GM12873 (cell line): ENCODE measurements around the gene NUDT3.

Experiments used
- TF ChIP-seq, protein P1 (sequence below): IDR thresholded peaks from 2 replicates; pipeline ENCODE4 v1.5.1; 2012; ENCODE audit warnings: low read depth, mild to moderate bottlenecking, moderate library complexity, low read length, control low read depth; ENCODE audit not compliant: insufficient read depth; ENCODE audit errors: missing control alignments

Gene NUDT3

DNA sequence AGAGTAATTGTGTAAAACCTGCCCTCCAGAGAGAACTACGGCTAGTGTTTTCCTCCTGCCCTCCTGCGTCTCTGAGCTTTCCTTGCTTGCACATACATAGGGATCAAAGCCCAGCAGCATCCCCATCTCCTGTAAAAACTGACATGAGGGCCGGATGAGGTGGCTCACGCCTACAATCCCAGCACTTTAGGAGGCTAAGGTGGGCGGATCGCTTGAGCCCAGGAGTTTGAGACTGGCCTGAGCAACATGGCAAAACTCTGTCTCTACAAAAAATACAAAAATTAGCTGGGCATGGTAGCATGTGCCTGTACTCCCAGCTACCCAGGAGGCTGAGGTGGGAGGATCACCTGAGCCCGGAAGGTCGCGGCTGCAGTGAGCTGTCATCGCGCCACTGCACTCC is 103.3 kb downstream of the NUDT3 start:
- TF ChIP-seq, protein P1, sequence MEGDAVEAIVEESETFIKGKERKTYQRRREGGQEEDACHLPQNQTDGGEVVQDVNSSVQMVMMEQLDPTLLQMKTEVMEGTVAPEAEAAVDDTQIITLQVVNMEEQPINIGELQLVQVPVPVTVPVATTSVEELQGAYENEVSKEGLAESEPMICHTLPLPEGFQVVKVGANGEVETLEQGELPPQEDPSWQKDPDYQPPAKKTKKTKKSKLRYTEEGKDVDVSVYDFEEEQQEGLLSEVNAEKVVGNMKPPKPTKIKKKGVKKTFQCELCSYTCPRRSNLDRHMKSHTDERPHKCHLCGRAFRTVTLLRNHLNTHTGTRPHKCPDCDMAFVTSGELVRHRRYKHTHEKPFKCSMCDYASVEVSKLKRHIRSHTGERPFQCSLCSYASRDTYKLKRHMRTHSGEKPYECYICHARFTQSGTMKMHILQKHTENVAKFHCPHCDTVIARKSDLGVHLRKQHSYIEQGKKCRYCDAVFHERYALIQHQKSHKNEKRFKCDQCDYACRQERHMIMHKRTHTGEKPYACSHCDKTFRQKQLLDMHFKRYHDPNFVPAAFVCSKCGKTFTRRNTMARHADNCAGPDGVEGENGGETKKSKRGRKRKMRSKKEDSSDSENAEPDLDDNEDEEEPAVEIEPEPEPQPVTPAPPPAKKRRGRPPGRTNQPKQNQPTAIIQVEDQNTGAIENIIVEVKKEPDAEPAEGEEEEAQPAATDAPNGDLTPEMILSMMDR, result no peak

DNA sequence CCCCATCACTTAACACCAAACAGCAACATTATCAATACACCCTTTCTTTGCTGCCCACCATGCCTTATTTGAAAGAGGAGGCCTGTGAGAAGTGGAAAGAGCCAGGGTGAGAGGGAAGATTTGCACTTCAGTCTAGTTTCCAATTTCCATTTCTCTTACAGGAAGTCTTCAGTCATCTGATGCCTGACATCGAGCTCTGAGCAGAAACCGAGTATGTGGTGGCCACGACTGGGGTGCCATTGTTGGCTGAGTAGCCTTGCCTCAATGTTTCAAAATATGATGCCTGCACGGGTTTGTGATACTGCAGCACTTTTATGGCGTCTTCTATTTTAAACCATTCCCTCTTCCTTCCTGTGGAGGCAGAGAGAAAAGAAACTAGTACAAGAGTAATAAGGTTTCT is 103.9 kb downstream of the NUDT3 start:
- TF ChIP-seq, protein P1, result no peak

DNA sequence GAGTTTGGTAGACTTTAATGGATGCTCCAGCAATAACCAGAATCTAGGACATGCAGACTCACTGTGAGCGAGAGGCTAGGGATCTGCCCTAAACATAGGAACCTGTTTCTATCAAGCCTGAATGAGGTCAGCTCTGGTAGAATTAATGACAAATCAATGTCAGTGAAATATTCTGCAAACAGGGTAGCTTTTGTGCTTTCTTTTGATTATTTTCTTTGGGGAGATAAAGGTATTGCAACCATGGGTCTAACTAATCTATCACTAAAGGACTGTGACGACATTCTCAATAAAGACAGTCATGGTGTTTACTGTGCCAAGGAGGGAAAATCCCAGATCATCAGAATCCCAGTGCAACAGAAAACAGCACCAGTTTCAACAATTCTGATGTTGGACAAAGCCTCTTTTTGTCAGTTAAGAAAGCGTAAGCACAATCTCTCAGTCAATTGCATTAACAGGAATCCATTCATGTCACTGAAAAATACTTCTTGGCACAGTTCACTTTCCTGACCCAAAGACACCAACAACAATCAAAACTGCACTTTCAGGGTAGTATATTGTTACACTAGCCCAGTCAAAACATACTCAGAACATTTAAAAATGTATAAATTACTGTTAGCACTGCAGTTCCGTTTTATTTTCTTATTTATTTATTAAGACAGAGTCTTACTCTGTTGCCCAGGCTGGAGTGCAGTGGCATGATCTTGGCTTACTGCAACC is 106.9 kb downstream of the NUDT3 start:
- TF ChIP-seq, protein P1, result no peak

DNA sequence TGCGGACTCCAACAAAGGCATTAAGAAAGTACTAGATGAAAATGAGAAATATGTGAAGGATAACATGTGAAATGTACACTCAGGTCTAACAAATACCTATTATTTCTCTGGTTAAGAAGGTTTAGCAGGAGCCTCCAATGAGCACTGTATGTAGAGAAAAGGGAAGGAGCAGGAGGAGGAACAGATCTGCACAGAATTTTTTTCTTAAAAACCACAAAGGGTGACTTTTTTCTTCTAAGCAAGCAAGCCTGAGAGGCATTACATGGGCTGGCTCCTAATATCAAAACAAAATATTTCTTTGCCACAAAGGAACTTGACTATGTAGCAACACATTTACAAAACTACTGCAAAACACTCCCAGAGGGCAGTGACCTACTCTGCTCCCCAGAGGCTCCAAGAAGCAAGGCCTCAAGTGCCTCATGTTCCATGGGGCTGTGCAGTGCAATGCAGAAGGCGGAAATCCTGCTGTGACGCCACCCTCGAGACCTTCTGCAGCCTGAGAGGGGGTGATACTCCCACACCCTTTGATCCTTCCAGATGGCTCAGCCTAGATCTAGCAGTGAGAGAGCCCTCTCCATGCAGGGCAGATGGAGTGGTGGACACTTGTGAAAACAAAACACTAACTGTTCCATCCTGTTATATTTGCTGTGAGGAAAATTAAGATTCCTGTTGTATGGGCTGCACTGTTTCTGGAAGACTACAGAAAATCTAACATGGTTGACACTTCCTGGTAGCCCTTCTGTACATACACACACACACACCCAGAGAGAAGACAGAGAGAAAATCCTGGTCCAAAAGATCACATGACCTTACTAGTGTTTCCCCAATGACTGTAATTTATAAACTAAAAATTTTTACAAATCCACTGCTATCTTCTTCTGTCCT is 107.7 kb downstream of the NUDT3 start:
- TF ChIP-seq, protein P1, result no peak

DNA sequence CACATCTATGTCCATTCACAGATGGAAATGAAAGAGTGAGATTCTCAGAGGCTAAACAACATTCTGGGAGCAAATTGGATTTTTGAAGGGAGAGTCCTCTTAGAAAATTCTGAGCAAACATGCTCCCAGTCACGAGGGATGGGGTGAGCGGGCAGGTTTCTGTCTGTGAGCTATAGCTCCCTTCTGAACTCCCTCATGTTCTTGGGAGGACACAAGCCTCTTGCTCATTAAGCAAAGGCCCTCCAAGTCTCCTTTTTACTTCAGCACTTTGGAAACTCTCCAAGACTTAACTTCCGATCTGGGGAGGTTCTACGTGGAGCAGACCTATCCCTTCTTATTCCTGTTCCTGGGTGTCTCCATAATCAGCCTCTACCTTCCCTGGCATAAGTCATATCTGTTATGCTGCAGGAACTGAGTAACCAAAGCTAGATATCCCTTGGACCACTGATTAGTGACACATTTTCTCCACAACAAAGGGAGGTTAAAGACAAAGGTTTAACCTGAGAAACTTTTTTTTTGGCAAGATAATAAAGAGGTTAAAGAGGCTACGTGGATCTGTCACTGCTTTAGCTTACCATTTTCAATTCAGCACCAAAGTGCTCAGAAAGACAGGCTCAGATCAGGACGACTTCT is 110.7 kb downstream of the NUDT3 start:
- TF ChIP-seq, protein P1, result no peak

DNA sequence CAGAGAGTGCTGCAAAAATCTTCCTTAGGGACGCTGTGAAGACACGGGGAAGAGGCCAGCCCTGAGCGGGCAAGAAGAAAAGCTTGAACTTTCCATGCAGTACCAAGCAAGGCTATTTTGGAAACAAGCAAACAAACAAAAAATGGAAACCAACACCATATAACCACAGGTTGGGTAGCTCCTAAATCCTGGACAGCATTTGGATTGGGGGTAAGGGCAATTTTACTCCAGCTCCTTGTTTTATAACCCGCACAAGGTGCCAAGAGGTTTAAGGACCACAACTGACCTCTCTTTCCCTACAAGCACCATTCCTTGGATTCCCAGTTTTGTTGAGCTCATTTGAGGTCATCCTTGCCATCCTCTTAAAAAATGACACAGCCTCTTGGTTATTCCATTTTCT is 112.3 kb downstream of the NUDT3 start:
- TF ChIP-seq, protein P1, result no peak

DNA sequence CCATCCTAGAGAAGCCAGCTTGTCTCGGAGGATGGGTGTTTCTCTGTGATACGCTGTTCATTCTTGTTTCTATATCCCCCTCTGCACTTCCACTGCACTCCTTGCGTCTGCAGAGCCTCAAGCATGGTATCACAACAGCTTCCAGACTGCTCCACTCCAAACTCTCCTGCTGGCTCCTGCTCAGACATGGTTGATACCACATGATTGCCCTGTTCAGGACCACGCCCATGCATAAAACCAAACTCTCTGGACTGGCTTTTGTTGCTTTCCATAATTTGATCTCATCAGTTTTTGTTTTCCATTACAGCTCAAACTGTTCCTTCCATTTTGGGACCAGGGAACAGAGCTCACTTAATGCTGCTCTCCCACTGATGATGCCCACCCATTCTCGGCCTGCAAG is 113.6 kb downstream of the NUDT3 start:
- TF ChIP-seq, protein P1, result no peak
